ENCODE data around the gene FCHSD2.
"Not testable (repeated sequence)": the region's sequence is repeated elsewhere in the genome, so short reads cannot be mapped to it uniquely, and the experiment has no call there.

The FCHSD2 gene

GRCh38 chr11:73028611-73029010, 113.5 kb downstream of the FCHSD2 start:
- H3K4me2 ChIP-seq (ENCODE audit: low read length), result no peak overlapping the region
- no peak overlapping the region for H3K4me3 ChIP-seq (ENCODE audit: low read depth, low read length, poor library complexity, severe bottlenecking)
- H4K20me1 ChIP-seq (ENCODE audit: insufficient read depth, low read length), result no peaks in the 10 kb centered on the region
- peaks cover 14% of the 10 kb centered on the region; the same call in 1 of the 2 replicates for H3K79me2 ChIP-seq (ENCODE audit: insufficient read depth, low read length)
- H2AFZ ChIP-seq (ENCODE audit: low read length), result no peak overlapping the region
- no peaks in the 10 kb centered on the region for H3K4me1 ChIP-seq (ENCODE audit: insufficient read depth, low read length, severe bottlenecking)
- H3K36me3 ChIP-seq (ENCODE audit: insufficient read depth, low read length), result peaks cover 53% of the 10 kb centered on the region
- no peaks in the 10 kb centered on the region for H3F3A ChIP-seq (ENCODE audit: insufficient read depth, low read length)
- no peaks in the 10 kb centered on the region for H3K9me2 ChIP-seq (ENCODE audit: low read depth, low read length)
- peaks cover 28% of the 10 kb centered on the region for H3K9me3 ChIP-seq (ENCODE audit: low read length)
- H3K9ac ChIP-seq (ENCODE audit: low read length), result no peak overlapping the region
- H3K27me3 ChIP-seq (ENCODE audit: insufficient read depth, low read length), result no peaks in the 10 kb centered on the region
- TF ChIP-seq, protein P1, sequence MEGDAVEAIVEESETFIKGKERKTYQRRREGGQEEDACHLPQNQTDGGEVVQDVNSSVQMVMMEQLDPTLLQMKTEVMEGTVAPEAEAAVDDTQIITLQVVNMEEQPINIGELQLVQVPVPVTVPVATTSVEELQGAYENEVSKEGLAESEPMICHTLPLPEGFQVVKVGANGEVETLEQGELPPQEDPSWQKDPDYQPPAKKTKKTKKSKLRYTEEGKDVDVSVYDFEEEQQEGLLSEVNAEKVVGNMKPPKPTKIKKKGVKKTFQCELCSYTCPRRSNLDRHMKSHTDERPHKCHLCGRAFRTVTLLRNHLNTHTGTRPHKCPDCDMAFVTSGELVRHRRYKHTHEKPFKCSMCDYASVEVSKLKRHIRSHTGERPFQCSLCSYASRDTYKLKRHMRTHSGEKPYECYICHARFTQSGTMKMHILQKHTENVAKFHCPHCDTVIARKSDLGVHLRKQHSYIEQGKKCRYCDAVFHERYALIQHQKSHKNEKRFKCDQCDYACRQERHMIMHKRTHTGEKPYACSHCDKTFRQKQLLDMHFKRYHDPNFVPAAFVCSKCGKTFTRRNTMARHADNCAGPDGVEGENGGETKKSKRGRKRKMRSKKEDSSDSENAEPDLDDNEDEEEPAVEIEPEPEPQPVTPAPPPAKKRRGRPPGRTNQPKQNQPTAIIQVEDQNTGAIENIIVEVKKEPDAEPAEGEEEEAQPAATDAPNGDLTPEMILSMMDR (IDR thresholded peaks at IDR 0.05; ENCODE audit: low read length), result no peak
- TF ChIP-seq EZH2 (IDR thresholded peaks at IDR 0.05; ENCODE audit: borderline replicate concordance, low read length), result no peak
- H3K27ac ChIP-seq (ENCODE audit: low read depth, low read length, poor library complexity, severe bottlenecking), result no peak overlapping the region

DNA sequence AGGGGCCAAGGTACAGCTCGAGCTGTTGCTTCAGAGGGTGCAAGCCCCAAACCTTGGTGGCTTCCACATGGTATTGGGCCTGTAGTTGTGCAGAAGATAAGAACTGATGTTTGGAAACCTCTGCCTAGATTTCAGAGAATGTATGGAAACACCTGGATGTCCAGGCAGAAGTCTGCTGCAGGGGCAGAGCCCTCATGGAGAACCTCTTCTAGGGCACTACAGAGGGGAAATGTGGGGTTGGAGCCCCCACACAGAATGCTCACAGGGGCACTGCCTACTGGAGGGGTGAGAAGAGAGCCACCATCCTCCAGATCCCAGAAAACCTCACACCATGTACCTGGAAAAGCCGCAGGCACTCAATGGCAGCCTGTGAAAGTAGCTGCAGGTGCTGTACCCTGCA, 114.3 kb downstream of the FCHSD2 start:
- H3K36me3 ChIP-seq (ENCODE audit: insufficient read depth, low read length), result peaks cover 55% of the 10 kb centered on the region
- H3F3A ChIP-seq (ENCODE audit: insufficient read depth, low read length), result not testable (repeated sequence)
- peaks cover 31% of the 10 kb centered on the region for H3K9me3 ChIP-seq (ENCODE audit: low read length)

DNA sequence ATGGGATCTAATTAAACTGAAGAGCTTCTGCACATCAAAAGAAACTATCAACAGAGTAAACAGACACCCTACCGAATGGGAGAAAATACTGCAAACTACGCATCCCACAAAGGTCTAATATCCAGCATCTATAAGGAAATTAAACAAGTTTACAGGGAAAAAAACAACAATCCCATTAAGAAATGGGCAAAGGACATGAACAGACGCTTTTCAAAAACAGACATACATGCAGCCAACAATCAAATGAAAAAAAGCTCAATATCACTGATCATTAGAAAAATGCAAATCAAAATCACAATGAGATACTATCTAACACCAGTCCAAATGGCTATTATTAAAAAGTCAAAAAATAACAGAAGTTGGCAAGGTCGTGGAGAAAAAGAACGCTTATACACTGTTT, 117.5 kb downstream of the FCHSD2 start:
- Histone ChIP-seq H3K27me3 (ENCODE audit: insufficient read depth, low read length) (no peaks in the 10 kb centered on the region), H3F3A (ENCODE audit: insufficient read depth, low read length) (no peaks in the 10 kb centered on the region), H3K9me2 (ENCODE audit: low read depth, low read length) (no peaks in the 10 kb centered on the region), H4K20me1 (ENCODE audit: insufficient read depth, low read length) (no peaks in the 10 kb centered on the region), H3K79me2 (ENCODE audit: insufficient read depth, low read length) (peaks cover 45% of the 10 kb centered on the region), H3K36me3 (ENCODE audit: insufficient read depth, low read length) (peaks cover 48% of the 10 kb centered on the region), H3K9ac (ENCODE audit: low read length) (no peak overlapping the region), H3K4me1 (ENCODE audit: insufficient read depth, low read length, severe bottlenecking) (no peaks in the 10 kb centered on the region), H3K9me3 (ENCODE audit: low read length) (peaks cover 31% of the 10 kb centered on the region), H3K4me2 (ENCODE audit: low read length) (no peak overlapping the region), H3K27ac (ENCODE audit: low read depth, low read length, poor library complexity, severe bottlenecking) (no peak overlapping the region), H2AFZ (ENCODE audit: low read length) (no peak overlapping the region), H3K4me3 (ENCODE audit: low read depth, low read length, poor library complexity, severe bottlenecking) (no peak overlapping the region)
- TF ChIP-seq, protein P1 (IDR thresholded peaks at IDR 0.05; ENCODE audit: low read length), result no peak
- no peak for TF ChIP-seq EZH2 (IDR thresholded peaks at IDR 0.05; ENCODE audit: borderline replicate concordance, low read length)

More for the DNA sequence above, 114.3 kb downstream of the FCHSD2 start:
- not testable (repeated sequence) for H3K27ac ChIP-seq (ENCODE audit: low read depth, low read length, poor library complexity, severe bottlenecking); H3K4me2 ChIP-seq (ENCODE audit: low read length); H3K4me3 ChIP-seq (ENCODE audit: low read depth, low read length, poor library complexity, severe bottlenecking); H3K4me1 ChIP-seq (ENCODE audit: insufficient read depth, low read length, severe bottlenecking); H3K9me2 ChIP-seq (ENCODE audit: low read depth, low read length); H3K9ac ChIP-seq (ENCODE audit: low read length); H4K20me1 ChIP-seq (ENCODE audit: insufficient read depth, low read length); H3K27me3 ChIP-seq (ENCODE audit: insufficient read depth, low read length); H2AFZ ChIP-seq (ENCODE audit: low read length)
- H3K79me2 ChIP-seq (ENCODE audit: insufficient read depth, low read length), result peaks cover 21% of the 10 kb centered on the region

DNA sequence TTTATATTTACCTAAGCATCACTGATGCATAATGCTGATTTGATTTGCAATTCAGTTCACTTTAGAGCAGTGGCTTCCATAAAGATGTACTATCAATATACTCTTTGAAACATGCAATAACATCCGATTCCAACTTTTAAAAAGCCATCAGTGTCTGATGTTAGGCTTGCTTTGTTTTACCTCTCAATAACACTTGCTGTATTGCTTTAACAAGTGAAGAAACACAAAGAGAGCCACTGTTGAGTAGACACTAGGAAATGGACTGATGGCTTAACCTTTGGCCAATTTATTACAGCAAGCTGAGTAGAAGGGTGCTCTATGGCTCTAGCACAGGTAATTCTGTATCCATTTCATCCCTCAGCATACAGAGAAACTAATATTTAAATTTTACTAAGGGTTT, 122.1 kb downstream of the FCHSD2 start:
- peaks cover 15% of the 10 kb centered on the region for H3K9me3 ChIP-seq (ENCODE audit: low read length)
- no peak overlapping the region for H3K27ac ChIP-seq (ENCODE audit: low read depth, low read length, poor library complexity, severe bottlenecking)
- H2AFZ ChIP-seq (ENCODE audit: low read length), result no peak overlapping the region
- H3K79me2 ChIP-seq (ENCODE audit: insufficient read depth, low read length), result peaks cover 57% of the 10 kb centered on the region
- H3F3A ChIP-seq (ENCODE audit: insufficient read depth, low read length), result no peaks in the 10 kb centered on the region
- H3K36me3 ChIP-seq (ENCODE audit: insufficient read depth, low read length), result peaks cover 20% of the 10 kb centered on the region
- H3K4me2 ChIP-seq (ENCODE audit: low read length), result no peak overlapping the region
- no peak overlapping the region for H3K9ac ChIP-seq (ENCODE audit: low read length)
- no peaks in the 10 kb centered on the region for H3K4me1 ChIP-seq (ENCODE audit: insufficient read depth, low read length, severe bottlenecking)
- no peak for TF ChIP-seq EZH2 (IDR thresholded peaks at IDR 0.05; ENCODE audit: borderline replicate concordance, low read length)
- TF ChIP-seq, protein P1 (IDR thresholded peaks at IDR 0.05; ENCODE audit: low read length), result no peak
- H3K9me2 ChIP-seq (ENCODE audit: low read depth, low read length), result no peaks in the 10 kb centered on the region
- H4K20me1 ChIP-seq (ENCODE audit: insufficient read depth, low read length), result no peaks in the 10 kb centered on the region
- no peaks in the 10 kb centered on the region for H3K27me3 ChIP-seq (ENCODE audit: insufficient read depth, low read length)
- H3K4me3 ChIP-seq (ENCODE audit: low read depth, low read length, poor library complexity, severe bottlenecking), result no peak overlapping the region

Measured in OCI-LY1 (cell line).